Uterus (tissue), 2 donors: ENCODE measurements around the gene PIK3CB.

ENCODE experiments used
- POLR2A ChIP-seq, 2 donors: fragments of 450-650 bp; IDR thresholded peaks; one replicate each; pipeline ENCODE4 v1.6.1; 2016; ENCODE audit warnings: antibody characterized with exemption in 2 of 2, mild to moderate bottlenecking in 1 of 2, moderate library complexity in 1 of 2
- TF ChIP-seq, protein P1 (sequence below), 4 experiments: fragments of 200-600 bp in 2 of 4; fragments of 450-650 bp in 2 of 4; sonication (generic) in 2 of 4; IDR thresholded peaks; one replicate each; pipeline ENCODE4 v1.5.1; 2016 to 2019; ENCODE audit warnings: antibody characterized with exemption in 4 of 4, mild to moderate bottlenecking in 2 of 4, moderate library complexity in 1 of 4

GRCh38 chr3:138867996-138868395, 33.3 kb upstream of the PIK3CB start:
- TF ChIP-seq, protein P1, sequence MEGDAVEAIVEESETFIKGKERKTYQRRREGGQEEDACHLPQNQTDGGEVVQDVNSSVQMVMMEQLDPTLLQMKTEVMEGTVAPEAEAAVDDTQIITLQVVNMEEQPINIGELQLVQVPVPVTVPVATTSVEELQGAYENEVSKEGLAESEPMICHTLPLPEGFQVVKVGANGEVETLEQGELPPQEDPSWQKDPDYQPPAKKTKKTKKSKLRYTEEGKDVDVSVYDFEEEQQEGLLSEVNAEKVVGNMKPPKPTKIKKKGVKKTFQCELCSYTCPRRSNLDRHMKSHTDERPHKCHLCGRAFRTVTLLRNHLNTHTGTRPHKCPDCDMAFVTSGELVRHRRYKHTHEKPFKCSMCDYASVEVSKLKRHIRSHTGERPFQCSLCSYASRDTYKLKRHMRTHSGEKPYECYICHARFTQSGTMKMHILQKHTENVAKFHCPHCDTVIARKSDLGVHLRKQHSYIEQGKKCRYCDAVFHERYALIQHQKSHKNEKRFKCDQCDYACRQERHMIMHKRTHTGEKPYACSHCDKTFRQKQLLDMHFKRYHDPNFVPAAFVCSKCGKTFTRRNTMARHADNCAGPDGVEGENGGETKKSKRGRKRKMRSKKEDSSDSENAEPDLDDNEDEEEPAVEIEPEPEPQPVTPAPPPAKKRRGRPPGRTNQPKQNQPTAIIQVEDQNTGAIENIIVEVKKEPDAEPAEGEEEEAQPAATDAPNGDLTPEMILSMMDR (IDR thresholded peaks at IDR 0.05), result no peak
- no peak for TF ChIP-seq POLR2A (IDR thresholded peaks at IDR 0.05)
